GM20000 (cell line): Measurements from ENCODE around the gene MMP7.

Source experiments
- DNase-seq: peaks from one replicate; pipeline ENCODE4 v3.0.0; 2012; ENCODE audit warnings: low spot score
- CTCF ChIP-seq: IDR thresholded peaks from 2 replicates; pipeline ENCODE4 v1.5.1; 2012; ENCODE audit warnings: mild to moderate bottlenecking, control low read depth; ENCODE audit errors: extremely low read depth, missing control alignments

MMP7 gene

GRCh38 chr11:102485095-102485722, 45.3 kb downstream of the MMP7 start:
- TF ChIP-seq CTCF = no peak

GRCh38 chr11:102482433-102482832, 48.1 kb downstream of the MMP7 start:
- no peak for DNase-seq
- no peak for TF ChIP-seq CTCF

More at GRCh38 chr11:102485095-102485722, 45.3 kb downstream of the MMP7 start:
- DNase-seq = no peak

- no peak for DNase-seq
- TF ChIP-seq CTCF = no peak
These were observed 50.8 kb downstream of the MMP7 start for GRCh38 chr11:102479733-102480132.

DNA sequence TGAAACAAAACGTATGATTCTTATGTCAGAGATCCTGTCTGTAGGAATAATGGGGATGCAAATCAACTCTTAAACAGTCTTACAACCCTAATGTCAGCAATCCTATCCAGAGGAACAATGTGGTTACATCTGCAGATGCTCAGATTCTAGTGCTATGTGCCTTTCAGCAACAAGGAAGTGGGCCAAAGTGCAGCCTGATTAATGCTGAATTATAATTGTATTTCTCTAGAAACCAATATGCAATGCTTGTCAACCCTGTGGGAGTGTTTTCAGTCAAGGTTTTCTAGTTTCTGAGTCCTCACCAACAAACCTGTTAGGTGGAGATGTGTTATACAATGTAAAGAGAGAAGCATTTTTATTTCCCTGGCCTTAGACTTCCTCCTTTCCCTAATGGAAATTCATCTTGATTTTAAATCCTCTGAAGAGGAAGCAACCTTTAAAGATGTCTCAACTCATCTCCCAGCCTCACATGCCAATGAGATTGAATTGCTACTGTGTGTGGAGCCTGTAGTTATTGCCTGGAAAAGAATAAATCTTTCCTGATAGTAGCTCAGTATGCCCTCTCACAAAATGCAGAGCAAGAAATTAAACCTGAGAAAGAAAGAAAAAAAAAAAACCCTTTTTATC, 51.8 kb downstream of the MMP7 start:
- TF ChIP-seq CTCF = no peak
- DNase-seq = no peak

GRCh38 chr11:102476812-102477211, 53.7 kb downstream of the MMP7 start:
- no peak for TF ChIP-seq CTCF
- no peak for DNase-seq

DNA sequence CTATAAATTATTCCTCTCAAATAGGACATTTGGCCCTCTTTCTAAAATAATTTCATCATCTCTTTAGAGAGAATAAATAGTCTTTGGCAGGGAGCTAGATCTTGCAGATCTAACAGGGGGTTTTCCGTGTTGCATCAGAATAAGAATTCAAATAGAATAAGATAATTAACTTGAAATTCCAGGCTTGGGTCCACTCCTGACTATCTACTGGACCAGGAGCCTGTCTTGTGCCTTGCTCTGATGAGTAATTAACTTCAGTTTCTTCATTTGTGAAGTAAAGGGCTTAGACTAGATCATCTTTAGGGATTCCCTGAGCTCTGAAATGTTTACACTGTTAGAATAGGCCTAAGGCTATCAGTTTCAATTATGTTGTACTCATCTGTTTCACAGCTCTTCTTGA, 54.5 kb downstream of the MMP7 start:
- no peak for DNase-seq
- no peak for TF ChIP-seq CTCF

GRCh38 chr11:102473543-102473942, 57.0 kb downstream of the MMP7 start:
- no peak for TF ChIP-seq CTCF

More at GRCh38 chr11:102473543-102473942, 57.0 kb downstream of the MMP7 start:
- DNase-seq = no peak
